Activated CD8-positive, alpha-beta memory T cell treated with anti-CD3 and anti-CD28 coated beads, Interleukin-2, amount 50 U/mL, for 48 hours (primary cell): ENCODE results near the gene TMCO4.
"Not testable (repeated sequence)": the region's sequence is repeated elsewhere in the genome, so short reads cannot be mapped to it uniquely, and the experiment has no call there.

Source experiments
- DNase-seq: peaks from one replicate; pipeline ENCODE4 v3.0.0-alpha.2; 2020

The TMCO4 gene

GRCh38 chr1:19799230-19800075 is at the start of gene TMCO4:
Gene TMCO4, minus strand, starts transcription at chr1:19799916. Its CDS starts 19,158 bp downstream, at chr1:19780758.
- DNase-seq, result peak; percentile 80

DNA sequence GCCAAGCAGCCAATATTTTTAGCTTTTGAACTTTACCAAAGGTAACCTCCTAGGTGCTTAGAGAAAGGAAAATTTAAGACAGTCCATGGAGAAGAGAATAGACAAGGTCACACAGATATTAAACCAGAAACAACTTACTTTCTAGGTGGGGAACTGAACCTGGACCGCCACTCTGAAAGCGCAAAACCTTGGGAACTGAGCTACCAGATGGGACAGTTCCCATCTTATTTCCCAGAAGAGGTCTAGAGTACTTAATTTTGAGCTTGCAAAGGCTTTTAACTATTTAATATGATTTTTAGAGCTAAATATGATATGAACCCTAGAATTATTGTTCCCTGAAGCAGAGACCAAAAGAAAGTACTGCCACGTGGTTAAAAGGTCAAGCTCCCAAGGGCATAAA is 49.6 kb upstream of the TMCO4 start:
- DNase-seq, result not testable (repeated sequence)

GRCh38 chr1:19847334-19847733 is 47.6 kb upstream of the TMCO4 start:
- not testable (repeated sequence) for DNase-seq

DNA sequence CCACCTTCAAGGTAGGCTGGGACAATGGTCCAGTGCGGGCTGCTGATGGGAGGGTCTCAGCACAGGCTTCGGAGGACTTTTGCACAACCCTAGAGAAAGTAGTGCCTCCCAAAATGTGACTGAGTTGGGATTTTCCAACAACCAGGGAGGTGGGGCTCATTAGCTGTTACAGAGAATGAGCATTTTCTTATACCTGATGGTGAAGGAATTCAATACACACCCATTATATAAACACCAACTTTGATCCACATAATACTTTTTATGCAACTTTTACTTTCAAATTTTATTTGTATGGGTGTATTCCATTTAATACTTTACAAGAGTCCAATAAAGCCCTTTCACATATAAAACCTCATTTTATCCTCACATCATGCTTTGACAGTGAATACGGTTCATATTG is 46.6 kb upstream of the TMCO4 start:
- no peak for DNase-seq

GRCh38 chr1:19845555-19845954 is 45.8 kb upstream of the TMCO4 start:
- no peak for DNase-seq

DNA sequence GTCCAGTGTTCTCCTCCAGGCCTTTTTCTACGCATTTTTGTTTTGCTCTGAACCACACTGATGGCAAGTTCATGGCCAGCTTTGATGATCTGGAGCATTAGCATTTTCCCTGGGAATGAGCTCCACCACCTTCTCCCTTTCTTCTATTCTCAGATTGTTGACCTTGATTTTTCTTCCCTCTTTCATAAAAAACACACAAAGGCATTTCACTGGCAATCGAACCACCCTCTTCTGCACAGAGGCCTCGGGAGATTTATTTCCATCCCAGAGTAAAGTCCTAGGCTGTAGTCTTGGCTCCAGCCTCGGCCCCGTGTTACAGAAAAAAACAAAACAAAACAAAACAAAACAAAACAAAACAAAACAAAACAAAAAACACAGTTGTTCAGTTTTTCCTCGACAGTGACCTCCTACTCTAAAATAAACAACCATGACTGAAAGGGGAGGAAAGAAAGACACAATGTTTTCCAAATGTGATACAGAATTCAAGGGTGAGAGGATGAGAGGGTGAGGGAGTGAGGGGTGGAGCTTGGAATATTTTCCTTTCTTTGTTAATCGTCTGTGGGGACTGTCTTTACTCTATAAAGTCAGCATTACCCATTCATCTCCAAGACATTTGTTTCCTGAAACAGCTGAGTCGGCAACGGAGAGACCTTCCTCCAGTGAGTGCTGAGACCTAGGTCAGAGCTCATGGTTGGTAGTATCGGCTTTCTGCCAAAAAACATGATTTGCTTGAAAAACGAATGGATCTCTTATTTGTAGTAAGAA is 45.2 kb upstream of the TMCO4 start:
- no peak for DNase-seq

DNA sequence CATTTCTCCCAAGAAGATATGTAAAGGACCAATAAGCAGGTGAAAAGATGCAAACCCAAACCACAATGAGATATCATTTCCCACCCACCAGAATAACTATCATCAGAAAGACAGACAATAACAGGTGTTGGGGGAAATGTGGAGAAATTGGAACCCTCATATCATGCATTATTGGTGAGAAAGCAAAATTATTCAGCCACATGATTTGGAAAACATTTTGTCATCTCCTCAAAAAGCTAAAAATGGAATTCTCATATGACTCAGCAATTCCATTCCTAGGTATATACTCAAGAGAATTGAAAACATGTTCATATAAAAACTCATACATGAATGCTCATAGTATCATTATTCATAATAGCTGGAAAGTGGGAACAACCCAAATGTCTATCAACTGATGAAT is 40.5 kb upstream of the TMCO4 start:
- DNase-seq, result no peak

GRCh38 chr1:19837866-19838265 is 38.1 kb upstream of the TMCO4 start:
- peak; percentile 8 for DNase-seq

GRCh38 chr1:19835578-19835977 is 35.9 kb upstream of the TMCO4 start:
- no peak for DNase-seq

DNA sequence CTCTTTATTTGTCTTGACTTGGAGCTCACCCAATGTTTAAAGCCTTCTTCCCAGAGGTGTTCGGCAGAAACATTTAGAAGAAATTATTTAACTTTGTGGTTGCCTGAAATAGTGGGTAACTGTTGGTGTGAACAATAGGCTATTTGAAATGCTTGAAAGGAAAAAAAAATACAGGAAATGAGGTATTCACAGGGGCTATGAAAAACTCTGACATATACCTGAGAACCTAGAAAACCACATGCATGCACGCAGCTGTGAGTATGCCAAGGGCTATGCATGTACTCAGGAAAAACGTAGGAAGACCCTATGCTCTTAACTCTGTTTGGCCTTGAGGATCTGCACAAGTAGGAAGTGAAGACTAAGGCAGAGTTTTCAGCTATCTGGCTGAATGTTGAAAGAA is 31.7 kb upstream of the TMCO4 start:
- DNase-seq, result no peak

- no peak for DNase-seq
These were observed 28.8 kb upstream of the TMCO4 start for GRCh38 chr1:19828546-19828945.

- no peak for DNase-seq
These were observed 25.6 kb upstream of the TMCO4 start for GRCh38 chr1:19825298-19825697.

DNA sequence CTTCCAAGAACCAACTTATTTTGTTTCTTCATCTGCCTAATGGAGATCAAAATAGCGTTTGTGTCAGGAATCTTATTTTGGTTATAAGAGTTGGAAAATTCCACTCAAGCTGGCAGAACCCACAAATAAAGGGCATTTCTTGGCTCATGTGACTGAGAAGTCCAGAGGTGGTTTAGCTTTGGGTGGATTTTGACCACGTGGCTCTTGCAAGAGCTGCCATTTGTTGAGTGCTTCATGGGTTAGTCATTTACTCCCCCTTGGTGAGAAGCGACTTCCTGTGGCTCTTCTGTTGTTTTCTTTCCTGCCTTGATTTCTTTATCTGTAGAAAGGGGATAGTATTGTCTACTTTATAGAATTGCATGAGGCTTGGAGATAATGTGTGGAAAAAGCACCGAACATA is 24.8 kb upstream of the TMCO4 start:
- no peak for DNase-seq

DNA sequence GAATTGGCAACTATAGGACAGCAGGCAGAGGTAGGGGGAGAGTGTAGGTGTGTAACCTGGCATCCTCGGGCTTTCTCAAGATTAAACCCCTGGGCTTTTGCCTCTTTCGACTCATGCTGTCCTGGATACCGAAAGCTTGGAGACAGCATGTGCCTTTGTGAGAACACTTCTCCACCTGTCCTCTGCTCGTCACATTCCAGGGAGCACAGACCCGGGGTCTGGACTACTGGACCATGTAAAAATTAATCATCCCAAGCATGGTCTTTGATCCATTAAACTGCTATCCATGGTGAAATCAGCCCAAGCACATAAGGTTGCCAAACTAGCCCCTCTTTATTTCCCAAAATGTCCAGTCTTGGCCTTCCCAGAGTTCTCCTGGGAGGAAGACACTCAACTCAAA is 24.3 kb upstream of the TMCO4 start:
- DNase-seq, result no peak

- no peak for DNase-seq
These were observed 20.0 kb upstream of the TMCO4 start for GRCh38 chr1:19819701-19820100.

- no peak for DNase-seq
These were observed 18.6 kb upstream of the TMCO4 start for GRCh38 chr1:19818324-19818723.

DNA sequence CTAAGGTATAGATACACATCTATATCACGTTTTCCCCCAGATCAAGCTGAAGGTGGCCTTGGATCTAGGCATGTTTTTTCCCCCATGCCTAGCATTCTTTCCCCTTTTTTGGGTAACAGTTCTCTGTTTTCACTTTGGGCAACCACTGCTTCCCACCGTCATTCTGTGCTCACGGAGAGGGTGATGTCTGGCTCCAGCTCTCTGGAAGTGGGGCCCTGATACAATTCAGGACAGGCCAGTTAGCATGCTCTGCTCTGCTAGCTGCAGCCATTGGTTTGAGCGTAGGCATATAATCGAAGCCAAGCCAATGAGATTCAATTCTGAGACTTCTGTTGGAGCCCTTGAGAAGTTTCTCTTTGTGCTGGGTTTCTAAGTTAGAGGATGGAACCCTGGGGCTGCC is 17.4 kb upstream of the TMCO4 start:
- DNase-seq, result peak; percentile 18

DNA sequence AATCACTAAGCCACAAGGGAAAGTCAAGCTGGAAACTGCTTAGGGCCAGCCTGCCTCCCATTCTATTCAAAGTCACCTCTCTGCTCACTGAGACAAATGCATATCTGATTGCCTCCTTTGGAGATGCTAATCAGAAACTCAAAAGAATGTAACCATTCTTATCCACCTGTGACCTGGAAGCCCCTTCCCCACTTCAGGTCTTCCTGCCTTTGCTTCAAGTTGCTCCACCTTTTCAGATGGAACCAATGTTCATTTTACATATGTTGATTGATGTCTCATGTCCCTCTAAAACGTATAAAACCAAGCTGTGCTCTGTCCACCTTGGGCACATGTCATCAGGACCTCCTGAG is 17.0 kb upstream of the TMCO4 start:
- not testable (repeated sequence) for DNase-seq

DNA sequence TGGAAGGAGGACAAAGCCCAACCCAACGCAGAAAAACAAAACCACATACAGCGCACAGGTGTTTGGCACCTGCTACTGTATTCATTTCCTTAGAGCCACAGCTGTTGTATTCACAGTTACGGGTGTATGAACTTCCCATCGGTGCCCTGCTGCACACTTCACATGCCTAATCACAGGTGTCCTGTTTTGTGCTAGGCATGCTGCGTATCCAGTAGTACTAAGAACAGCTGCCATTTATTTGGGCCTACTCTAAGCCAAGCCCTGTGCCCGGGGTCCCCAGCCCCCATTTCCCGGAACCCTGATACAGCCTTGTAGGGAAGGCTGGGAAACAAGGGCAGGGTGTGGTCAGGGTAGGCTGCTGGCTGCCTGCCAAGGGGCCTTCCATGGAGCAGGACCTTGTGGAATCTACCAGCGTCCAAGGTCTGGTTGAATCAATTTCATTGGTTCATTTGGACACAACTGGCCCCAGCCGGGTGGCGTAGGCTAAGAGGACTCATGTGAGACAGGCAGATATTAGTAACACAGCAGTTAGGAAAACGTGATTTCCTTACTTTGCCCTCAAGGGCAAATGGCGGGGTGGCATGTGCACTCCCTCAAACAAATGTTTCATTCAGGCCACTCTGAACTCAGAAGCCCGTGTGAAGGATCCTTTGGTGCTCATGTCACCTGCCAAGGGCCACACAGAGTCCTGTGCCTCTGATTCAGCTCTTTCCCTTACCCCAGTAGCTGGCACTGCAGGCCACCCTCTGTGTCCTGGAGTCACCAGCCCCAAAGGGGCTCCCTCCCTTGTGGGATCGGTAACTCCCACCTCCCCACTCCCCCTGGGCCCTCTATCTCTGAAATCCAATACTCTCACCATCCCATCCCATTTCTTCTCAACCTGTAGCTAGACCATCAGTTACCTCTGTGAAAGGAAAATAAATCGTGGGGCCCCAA is 16.4 kb upstream of the TMCO4 start:
- peak; percentile 40 for DNase-seq

DNA sequence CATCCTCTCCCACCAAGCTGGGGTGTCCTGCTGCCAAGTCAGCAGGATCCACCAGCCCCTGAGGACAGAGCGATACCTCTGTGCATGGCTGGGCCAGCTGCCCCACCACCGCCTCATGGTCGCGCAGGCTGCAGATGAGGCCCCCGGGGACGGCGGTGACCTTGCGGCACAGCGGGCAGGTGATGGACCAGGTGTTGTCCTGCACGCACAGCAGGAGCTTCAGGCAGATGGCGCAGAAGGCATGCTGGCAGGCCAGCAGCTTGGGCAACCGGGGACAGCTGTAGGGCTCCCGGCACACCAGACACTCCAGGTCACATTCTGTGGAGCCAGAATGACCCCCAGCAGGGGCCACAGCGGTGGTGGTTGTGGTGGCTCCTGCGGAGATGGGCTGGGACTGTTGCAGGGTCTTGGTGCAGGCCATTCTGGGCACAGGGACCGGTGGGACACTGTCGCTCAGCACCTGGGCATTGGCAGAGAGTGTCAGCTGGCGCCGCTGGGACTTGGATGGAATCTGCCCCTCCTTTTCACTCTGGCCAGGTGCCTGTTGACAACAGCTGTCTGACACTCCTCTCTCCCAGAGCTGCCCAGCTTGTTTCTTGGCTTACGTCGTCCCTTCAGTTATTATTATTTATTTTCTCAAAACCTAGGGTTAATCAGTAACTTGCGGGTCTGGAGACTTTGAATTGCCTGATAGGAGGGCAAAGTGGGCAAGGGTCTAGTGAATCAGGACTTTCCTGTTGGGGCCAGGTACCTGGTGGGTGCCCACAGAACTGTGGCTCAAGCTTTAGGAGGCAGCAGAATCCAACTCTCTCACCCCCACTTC is 15.2 kb upstream of the TMCO4 start, which contains the start of gene RNF186:
TSS of gene RNF186 (minus strand) at position 603 of the 823 bp plus-strand sequence. CDS start at position 421, 182 bp downstream.
- DNase-seq, result peak; percentile 39

DNA sequence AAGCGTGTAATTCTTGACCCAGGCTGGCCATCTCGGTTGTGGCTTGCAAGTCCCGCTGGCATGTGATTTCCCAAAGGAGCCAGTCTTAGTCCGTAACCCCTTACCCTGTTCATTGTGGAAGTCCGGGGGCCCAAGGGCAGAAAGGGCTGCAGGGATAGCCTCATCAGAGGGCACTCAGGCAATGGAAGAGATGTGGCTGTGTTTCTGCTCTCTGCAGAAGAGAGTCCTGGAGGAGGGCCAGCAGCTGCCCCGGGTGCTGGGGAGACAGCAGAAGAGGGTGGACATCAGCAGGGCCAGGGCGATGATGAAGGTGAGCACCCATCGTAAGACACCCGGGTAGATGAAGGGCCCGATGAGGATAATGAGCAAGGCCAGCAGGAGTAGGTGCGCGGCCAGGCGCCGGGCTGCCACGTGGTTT is 14.5 kb upstream of the TMCO4 start:
- no peak for DNase-seq

DNA sequence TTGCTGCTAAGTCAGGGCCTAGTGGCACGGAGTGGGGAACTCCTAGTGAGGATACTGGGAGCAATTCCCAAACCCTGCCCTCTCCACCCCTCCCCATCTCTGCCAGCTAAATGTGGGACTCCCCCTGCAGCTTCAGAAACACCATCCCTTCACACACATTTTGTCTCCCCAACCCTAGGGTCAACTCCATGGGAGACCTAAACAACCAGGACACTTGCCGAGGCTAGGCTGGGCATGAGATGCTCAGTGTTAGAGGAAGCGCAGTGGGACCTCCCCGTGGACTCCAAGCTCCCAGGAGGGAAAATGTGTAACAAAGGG is 13.9 kb upstream of the TMCO4 start:
- peak; percentile 15 for DNase-seq
